WTC11 (cell line): ENCODE measurements around the gene SLC23A2.

ENCODE experiments used
- ATF6 ChIP-seq: sonication (generic); formaldehyde crosslinking; IDR thresholded peaks from 2 replicates; pipeline ENCODE4 v1.8.1; 2023; ENCODE audit warnings: mild to moderate bottlenecking, missing genetic modification reagents
- KAT7 ChIP-seq: sonication (generic); formaldehyde crosslinking; IDR thresholded peaks from 2 replicates; pipeline ENCODE4 v1.8.1; 2023; ENCODE audit warnings: missing genetic modification reagents, mild to moderate bottlenecking, borderline replicate concordance
- SMAD4 ChIP-seq: sonication (generic); formaldehyde crosslinking; IDR thresholded peaks from 2 replicates; pipeline ENCODE4 v1.8.0; 2022; ENCODE audit warnings: mild to moderate bottlenecking, missing genetic modification reagents
- TCF7 ChIP-seq: sonication (generic); formaldehyde crosslinking; IDR thresholded peaks from 2 replicates; pipeline ENCODE4 v1.8.0; 2022; ENCODE audit warnings: mild to moderate bottlenecking, low read depth, missing genetic modification reagents, moderate library complexity

DNA sequence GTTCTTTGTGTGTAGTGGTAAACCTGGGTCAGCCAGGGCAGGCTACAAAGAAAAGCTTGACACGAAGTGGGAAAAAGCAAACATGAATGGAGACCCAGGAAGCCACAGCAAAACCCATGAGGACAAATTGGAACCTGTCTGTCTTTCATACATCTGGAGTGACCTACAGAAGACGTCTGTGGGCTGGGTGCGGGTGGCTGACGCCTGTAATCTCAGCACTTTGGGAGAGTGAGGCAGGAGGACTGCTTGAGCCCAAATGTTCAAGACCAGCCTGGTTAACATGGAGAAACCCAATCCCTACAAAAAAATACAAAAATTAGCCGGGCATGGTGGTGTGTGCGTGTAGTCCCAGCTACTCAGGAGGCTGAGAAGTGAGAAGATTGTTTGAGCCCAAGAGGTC lies 164.8 kb downstream of the SLC23A2 start:
- TF ChIP-seq TCF7 (CRISPR knock-in tag) (no peak), KAT7 (no peak), SMAD4 (CRISPR knock-in tag) (no peak), ATF6 (CRISPR knock-in tag) (no peak)
